ENCODE results near the gene CEACAM1.
A peak's percentile ranks its signal among the peaks of the same experiment; 100 is the strongest.

Gene CEACAM1

DNA sequence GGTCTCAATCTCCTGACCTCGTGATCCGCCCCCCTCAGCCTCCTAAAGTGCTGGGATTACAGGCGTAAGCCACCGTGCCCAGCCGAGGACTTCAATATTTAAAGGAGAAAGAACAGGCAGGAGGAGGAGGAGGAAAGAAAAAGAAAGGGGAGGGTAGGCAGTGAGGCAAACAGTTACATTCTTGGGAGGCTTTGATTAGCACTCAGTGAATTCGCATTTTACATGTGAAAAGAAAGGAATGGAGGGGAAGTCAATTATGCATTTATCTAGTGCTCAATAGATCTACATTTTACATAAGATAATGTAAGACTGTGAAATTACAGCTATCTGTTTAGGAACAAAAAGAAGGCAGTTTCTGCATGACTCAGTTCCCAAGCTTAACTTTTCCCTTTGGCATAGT lies 54.6 kb downstream of the CEACAM1 start:
- Histone ChIP-seq H3K4me1 (ENCODE audit: insufficient read depth, insufficient read length) (peaks cover 6% of the 10 kb centered on the region), H3K9ac (ENCODE audit: insufficient read length, low read depth) (no peak overlapping the region)

DNA sequence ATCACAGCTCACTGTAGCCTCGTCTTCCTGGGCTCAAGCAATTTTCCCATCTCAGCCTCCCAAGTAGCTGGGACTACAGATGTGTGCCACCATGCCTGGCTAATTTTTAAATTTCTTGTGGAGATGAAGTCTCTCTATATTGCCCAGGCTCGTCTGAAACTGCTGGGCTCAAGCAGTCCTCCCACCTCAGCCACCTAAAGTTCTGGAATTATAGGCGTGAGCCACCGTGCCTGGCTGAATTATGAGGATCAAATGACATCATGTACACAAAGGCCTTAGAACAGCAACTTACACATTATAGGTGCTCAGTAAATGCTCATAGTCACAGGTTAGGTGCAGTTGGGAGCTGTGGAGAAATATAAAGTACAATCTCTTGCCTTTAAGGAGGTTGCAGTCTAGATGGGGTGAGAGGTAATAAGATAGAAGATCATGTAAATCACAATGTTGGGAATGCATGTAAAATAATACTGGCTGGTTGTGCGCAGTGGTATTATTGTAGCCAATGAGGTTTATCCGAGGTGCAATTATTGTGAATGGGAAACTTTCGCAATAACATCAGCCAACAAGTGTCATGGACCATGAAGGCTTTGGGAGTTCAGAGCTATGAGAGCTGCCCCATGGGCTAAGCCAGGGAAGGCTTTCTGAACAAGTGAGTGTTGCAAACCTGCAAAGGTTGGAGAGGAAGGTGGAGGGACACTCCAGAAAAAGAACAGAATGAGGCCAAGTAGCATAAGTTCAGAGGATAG lies 55.7 kb downstream of the CEACAM1 start:
- no peak for DNase-seq (ENCODE audit: low read depth, low spot score)

More for the DNA sequence above, 54.6 kb downstream of the CEACAM1 start:
- H3K27me3 ChIP-seq (ENCODE audit: insufficient read depth, insufficient read length), result no peaks in the 10 kb centered on the region
- H3K36me3 ChIP-seq (ENCODE audit: insufficient read depth, insufficient read length, low read length), result no peaks in the 10 kb centered on the region
- no peak overlapping the region for H3K4me3 ChIP-seq (ENCODE audit: insufficient read length, low read depth)
- H3K9me3 ChIP-seq (ENCODE audit: insufficient read depth, low read length), result no peaks in the 10 kb centered on the region
- DNase-seq (ENCODE audit: low read depth, low spot score), result peak; percentile 63
- TF ChIP-seq ZNF274 (IDR thresholded peaks at IDR 0.05; ENCODE audit: low read depth, low read length), result no peak
- no peak for TF ChIP-seq YY1 (IDR thresholded peaks at IDR 0.05; ENCODE audit: insufficient read depth, insufficient read length)
- no peak for TF ChIP-seq SUZ12 (IDR thresholded peaks at IDR 0.05; ENCODE audit: extremely low read depth, insufficient read depth, insufficient read length)

DNA sequence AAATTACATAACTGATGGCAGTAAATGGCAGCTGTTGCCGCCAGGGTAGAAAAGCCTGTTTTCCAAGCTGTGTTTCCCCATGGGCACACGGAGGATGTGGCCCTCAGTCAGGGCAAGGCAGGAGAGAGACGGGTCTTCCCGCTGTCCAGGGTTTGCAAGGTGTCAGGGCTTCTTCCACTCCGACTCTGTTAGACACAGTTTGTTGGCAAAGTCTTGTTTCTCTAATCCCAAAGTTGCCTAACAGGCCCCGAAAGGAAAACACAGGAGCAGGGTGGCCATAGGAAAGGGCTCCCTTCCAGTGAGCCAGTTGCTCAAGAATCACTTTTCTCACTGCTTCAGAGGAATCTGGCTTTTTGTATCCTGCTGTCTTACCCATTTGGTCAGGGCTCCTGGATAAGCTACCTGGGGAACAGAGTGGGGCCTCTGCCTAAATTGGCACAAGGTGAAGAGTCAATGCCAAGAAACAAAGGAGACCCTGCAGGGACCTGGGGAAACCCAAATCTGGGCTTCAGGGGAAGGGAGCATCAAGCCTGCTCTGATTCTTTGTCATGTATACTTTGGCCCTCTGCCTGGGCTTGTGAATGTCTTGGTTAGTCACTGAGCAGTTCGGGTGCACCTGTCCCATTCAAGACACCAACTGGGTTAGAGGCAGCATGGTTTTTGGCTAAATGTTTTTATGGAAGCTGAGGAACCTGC lies 56.6 kb downstream of the CEACAM1 start:
- no peaks in the 10 kb centered on the region for H3K27me3 ChIP-seq (ENCODE audit: insufficient read depth, insufficient read length)
- H3K9ac ChIP-seq (ENCODE audit: insufficient read length, low read depth), result no peak overlapping the region
- H3K9me3 ChIP-seq (ENCODE audit: insufficient read depth, low read length), result no peaks in the 10 kb centered on the region
- H3K36me3 ChIP-seq (ENCODE audit: insufficient read depth, insufficient read length, low read length), result no peaks in the 10 kb centered on the region
- no peak for DNase-seq (ENCODE audit: low read depth, low spot score)
- TF ChIP-seq YY1 (IDR thresholded peaks at IDR 0.05; ENCODE audit: insufficient read depth, insufficient read length) (no peak), SUZ12 (IDR thresholded peaks at IDR 0.05; ENCODE audit: extremely low read depth, insufficient read depth, insufficient read length) (no peak), ZNF274 (IDR thresholded peaks at IDR 0.05; ENCODE audit: low read depth, low read length) (no peak)
- H3K4me3 ChIP-seq (ENCODE audit: insufficient read length, low read depth), result no peak overlapping the region
- peaks cover 6% of the 10 kb centered on the region for H3K4me1 ChIP-seq (ENCODE audit: insufficient read depth, insufficient read length)

More for the DNA sequence above, 55.7 kb downstream of the CEACAM1 start:
- Histone ChIP-seq H3K27me3 (ENCODE audit: insufficient read depth, insufficient read length) (no peaks in the 10 kb centered on the region), H3K36me3 (ENCODE audit: insufficient read depth, insufficient read length, low read length) (no peaks in the 10 kb centered on the region), H3K4me3 (ENCODE audit: insufficient read length, low read depth) (no peak overlapping the region), H3K9me3 (ENCODE audit: insufficient read depth, low read length) (no peaks in the 10 kb centered on the region), H3K9ac (ENCODE audit: insufficient read length, low read depth) (no peak overlapping the region), H3K4me1 (ENCODE audit: insufficient read depth, insufficient read length) (peaks cover 6% of the 10 kb centered on the region)
- no peak for TF ChIP-seq ZNF274 (IDR thresholded peaks at IDR 0.05; ENCODE audit: low read depth, low read length)
- TF ChIP-seq SUZ12 (IDR thresholded peaks at IDR 0.05; ENCODE audit: extremely low read depth, insufficient read depth, insufficient read length), result no peak
- TF ChIP-seq YY1 (IDR thresholded peaks at IDR 0.05; ENCODE audit: insufficient read depth, insufficient read length), result no peak

DNA sequence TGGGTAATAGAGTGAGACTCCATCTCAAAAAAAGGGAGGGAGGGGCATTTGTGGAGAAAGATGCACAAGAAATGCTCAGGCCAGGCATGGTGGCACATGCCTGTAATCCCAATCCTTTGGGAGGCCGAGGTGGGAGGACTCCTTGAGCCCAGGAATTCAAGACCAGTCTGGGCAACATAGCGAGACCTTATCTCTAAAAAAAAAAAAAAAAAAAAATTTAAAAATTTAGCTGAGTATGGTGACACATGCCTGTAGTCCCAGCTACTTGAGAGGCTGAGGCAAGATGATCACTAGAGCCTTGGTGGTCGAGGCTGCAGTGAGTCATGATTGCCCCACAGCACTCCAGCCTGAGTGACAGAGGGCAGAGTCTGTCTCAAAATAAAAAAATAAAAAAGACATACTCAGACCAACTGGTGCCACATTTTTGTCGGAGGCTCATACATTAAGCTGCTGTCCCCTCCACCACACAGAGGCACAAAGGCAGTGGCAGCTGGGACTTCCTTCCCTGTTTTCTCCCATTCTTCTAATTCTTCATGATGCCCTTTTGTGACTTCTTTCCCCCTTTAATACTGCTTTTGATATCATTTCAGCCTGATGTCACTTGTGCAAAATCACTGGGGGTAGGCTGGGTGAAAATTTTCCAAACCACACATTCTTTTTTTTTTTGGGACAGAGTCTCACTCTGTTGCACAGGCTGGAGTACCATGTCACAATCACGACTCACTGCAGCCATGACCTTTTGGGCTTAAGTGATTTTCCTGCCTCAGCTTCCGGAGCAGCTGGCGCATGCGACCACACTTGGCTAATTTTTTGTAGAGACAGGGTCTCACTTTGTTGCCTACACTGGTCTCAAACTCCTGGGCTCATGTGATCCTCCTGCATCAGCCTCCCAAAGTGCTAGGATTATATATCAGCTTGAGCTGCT lies 58.7 kb downstream of the CEACAM1 start:
- H3K9ac ChIP-seq (ENCODE audit: insufficient read length, low read depth), result no peak overlapping the region
- H3K9me3 ChIP-seq (ENCODE audit: insufficient read depth, low read length), result no peaks in the 10 kb centered on the region
- peaks cover 8% of the 10 kb centered on the region for H3K4me1 ChIP-seq (ENCODE audit: insufficient read depth, insufficient read length)
- H3K27me3 ChIP-seq (ENCODE audit: insufficient read depth, insufficient read length), result no peaks in the 10 kb centered on the region
- no peak overlapping the region for H3K4me3 ChIP-seq (ENCODE audit: insufficient read length, low read depth)
- DNase-seq (ENCODE audit: low read depth, low spot score), result no peak
- H3K36me3 ChIP-seq (ENCODE audit: insufficient read depth, insufficient read length, low read length), result no peaks in the 10 kb centered on the region
- TF ChIP-seq ZNF274 (IDR thresholded peaks at IDR 0.05; ENCODE audit: low read depth, low read length), result no peak
- no peak for TF ChIP-seq YY1 (IDR thresholded peaks at IDR 0.05; ENCODE audit: insufficient read depth, insufficient read length)
- no peak for TF ChIP-seq SUZ12 (IDR thresholded peaks at IDR 0.05; ENCODE audit: extremely low read depth, insufficient read depth, insufficient read length)

DNA sequence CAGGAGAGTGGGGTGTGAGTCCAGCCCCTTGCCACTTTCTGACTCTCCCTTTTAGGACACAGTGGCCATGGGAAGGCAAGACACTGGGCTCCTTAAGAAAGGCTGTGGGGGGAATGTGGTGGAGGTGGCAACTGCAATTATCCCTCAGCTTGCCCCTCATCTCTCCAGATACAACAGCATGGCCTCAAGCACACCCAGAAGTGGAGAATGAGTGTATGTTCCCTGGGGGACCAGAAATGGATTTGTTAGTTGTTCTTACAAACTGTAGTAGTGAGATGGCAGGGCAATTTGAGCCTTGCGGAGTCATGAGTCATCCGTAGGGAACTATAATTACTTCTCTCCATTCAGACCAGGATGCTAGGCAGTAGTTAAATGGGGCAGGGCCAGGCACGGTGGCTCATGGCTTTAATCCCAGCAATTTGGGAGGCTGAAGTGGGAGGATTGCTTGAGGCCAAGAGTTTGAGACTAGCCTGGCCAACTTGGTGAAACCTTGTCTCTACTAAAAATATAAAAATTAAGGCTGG lies 59.9 kb downstream of the CEACAM1 start:
- H3K4me3 ChIP-seq (ENCODE audit: insufficient read length, low read depth), result no peak overlapping the region
- H3K4me1 ChIP-seq (ENCODE audit: insufficient read depth, insufficient read length), result peaks cover 8% of the 10 kb centered on the region
- H3K36me3 ChIP-seq (ENCODE audit: insufficient read depth, insufficient read length, low read length), result no peaks in the 10 kb centered on the region
- H3K9me3 ChIP-seq (ENCODE audit: insufficient read depth, low read length), result no peaks in the 10 kb centered on the region
- H3K27me3 ChIP-seq (ENCODE audit: insufficient read depth, insufficient read length), result no peaks in the 10 kb centered on the region
- no peak overlapping the region for H3K9ac ChIP-seq (ENCODE audit: insufficient read length, low read depth)
- TF ChIP-seq SUZ12 (IDR thresholded peaks at IDR 0.05; ENCODE audit: extremely low read depth, insufficient read depth, insufficient read length) (no peak), YY1 (IDR thresholded peaks at IDR 0.05; ENCODE audit: insufficient read depth, insufficient read length) (no peak)
- DNase-seq (ENCODE audit: low read depth, low spot score), result no peak

DNA sequence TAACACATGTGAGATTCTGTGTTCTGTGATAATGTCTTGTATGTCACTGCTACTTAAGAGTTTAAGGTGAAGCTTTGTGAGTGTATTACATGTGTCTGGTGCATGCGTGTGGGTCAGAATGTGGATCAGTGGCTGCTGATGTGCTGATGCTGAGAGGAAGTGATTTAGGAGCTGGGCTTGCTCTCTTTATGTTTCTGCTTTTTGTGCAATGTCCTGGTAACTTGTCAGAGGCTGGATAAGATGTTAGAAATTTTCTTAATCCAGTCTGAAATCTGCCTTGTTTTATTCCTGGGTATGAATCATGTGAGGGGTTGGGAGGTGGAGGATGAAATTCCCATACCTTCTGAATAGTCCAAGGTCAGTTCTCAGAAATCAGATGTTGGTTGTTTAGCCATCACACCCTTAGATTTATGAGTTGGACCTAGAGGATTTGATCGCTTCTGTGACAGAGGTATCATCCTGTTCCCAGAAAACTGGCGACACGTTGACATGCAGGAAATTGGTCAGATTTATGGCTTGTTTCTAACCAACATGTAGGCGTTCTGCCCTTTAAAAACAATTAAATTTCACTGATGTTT lies 61.0 kb downstream of the CEACAM1 start:
- H3K9me3 ChIP-seq (ENCODE audit: insufficient read depth, low read length), result no peaks in the 10 kb centered on the region
- H3K36me3 ChIP-seq (ENCODE audit: insufficient read depth, insufficient read length, low read length), result no peaks in the 10 kb centered on the region
- DNase-seq (ENCODE audit: low read depth, low spot score), result no peak
- TF ChIP-seq YY1 (IDR thresholded peaks at IDR 0.05; ENCODE audit: insufficient read depth, insufficient read length) (no peak), ZNF274 (IDR thresholded peaks at IDR 0.05; ENCODE audit: low read depth, low read length) (no peak), SUZ12 (IDR thresholded peaks at IDR 0.05; ENCODE audit: extremely low read depth, insufficient read depth, insufficient read length) (no peak)
- no peaks in the 10 kb centered on the region for H3K27me3 ChIP-seq (ENCODE audit: insufficient read depth, insufficient read length)
- no peak overlapping the region for H3K4me3 ChIP-seq (ENCODE audit: insufficient read length, low read depth)
- H3K4me1 ChIP-seq (ENCODE audit: insufficient read depth, insufficient read length), result peaks cover 2% of the 10 kb centered on the region
- no peak overlapping the region for H3K9ac ChIP-seq (ENCODE audit: insufficient read length, low read depth)

Data from NT2/D1 (cell line).